PFSK-1 (cell line): ENCODE results near the gene ANKAR.

Experiments used
- POLR2AphosphoS5 ChIP-seq: IDR thresholded peaks from 2 replicates; pipeline ENCODE4 v1.6.1; 2012; ENCODE audit warnings: low read depth, mild to moderate bottlenecking, control low read depth, low read length, moderate library complexity
- SIN3A ChIP-seq: IDR thresholded peaks from 2 replicates; pipeline ENCODE4 v1.6.1; 2012; ENCODE audit warnings: mild to moderate bottlenecking, low read length, moderate library complexity, borderline replicate concordance; ENCODE audit not compliant: insufficient read depth
- TAF1 ChIP-seq: IDR thresholded peaks from 2 replicates; pipeline ENCODE4 v1.6.1; 2012; ENCODE audit warnings: low read length, control low read depth, borderline replicate concordance; ENCODE audit not compliant: insufficient read depth
- TF ChIP-seq, protein P1 (sequence below), 2 experiments: IDR thresholded peaks; 2 replicates each; pipeline versions ENCODE4 v1.6.1 to v1.8.0; 2011 to 2012; ENCODE audit warnings: low read depth in 2 of 2, low read length in 2 of 2, control low read depth in 1 of 2, inconsistent platforms in 1 of 2, mild to moderate bottlenecking in 1 of 2, moderate library complexity in 1 of 2; ENCODE audit not compliant: insufficient read depth in 1 of 2

DNA sequence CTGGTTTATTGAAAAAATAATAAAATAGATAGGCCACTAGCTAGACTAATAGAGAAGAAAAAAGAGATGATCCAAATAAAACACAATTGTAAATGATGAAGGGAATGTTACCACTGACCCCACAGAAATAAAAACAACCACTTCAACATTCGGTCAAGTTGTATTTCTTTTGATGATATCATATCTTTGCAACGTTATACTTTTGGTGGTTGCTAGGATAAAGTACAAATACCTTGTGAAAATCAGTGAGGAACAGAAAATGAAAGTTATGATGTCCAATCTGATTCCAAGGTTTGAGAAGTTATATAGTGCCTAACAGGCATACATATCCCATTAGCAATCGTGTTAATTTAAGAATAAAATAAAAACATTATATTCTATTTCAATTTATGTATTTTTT, 19.8 kb upstream of the ANKAR start:
- no peak for TF ChIP-seq TAF1
- TF ChIP-seq POLR2AphosphoS5, result no peak
- TF ChIP-seq, protein P1, sequence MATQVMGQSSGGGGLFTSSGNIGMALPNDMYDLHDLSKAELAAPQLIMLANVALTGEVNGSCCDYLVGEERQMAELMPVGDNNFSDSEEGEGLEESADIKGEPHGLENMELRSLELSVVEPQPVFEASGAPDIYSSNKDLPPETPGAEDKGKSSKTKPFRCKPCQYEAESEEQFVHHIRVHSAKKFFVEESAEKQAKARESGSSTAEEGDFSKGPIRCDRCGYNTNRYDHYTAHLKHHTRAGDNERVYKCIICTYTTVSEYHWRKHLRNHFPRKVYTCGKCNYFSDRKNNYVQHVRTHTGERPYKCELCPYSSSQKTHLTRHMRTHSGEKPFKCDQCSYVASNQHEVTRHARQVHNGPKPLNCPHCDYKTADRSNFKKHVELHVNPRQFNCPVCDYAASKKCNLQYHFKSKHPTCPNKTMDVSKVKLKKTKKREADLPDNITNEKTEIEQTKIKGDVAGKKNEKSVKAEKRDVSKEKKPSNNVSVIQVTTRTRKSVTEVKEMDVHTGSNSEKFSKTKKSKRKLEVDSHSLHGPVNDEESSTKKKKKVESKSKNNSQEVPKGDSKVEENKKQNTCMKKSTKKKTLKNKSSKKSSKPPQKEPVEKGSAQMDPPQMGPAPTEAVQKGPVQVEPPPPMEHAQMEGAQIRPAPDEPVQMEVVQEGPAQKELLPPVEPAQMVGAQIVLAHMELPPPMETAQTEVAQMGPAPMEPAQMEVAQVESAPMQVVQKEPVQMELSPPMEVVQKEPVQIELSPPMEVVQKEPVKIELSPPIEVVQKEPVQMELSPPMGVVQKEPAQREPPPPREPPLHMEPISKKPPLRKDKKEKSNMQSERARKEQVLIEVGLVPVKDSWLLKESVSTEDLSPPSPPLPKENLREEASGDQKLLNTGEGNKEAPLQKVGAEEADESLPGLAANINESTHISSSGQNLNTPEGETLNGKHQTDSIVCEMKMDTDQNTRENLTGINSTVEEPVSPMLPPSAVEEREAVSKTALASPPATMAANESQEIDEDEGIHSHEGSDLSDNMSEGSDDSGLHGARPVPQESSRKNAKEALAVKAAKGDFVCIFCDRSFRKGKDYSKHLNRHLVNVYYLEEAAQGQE (IDR thresholded peaks at IDR 0.05; ENCODE audit: insufficient read depth in 1 of 2, low read depth in 2 of 2, low read length in 2 of 2), result no peak
- no peak for TF ChIP-seq SIN3A
